Endodermal cell (in vitro differentiated cells): ENCODE results near the gene TRAF3. TPM values are rescaled to one million over a fixed set of nuclear protein-coding genes. Genes with fewer than 3 reads are reported as not detected.

Source experiments
- DNase-seq: peaks from one replicate; pipeline ENCODE4 v3.0.0-alpha.2; 2017
- H3K27ac ChIP-seq: 2 replicates; pipeline ENCODE4 v1.5.1; 2013; ENCODE audit warnings: mild to moderate bottlenecking, low read depth, low read length, moderate library complexity
- H3K27me3 ChIP-seq: 2 replicates; pipeline ENCODE4 v1.6.1; 2013; ENCODE audit warnings: mild to moderate bottlenecking, low read length, moderate library complexity; ENCODE audit not compliant: insufficient read depth, control insufficient read depth, poor library complexity, severe bottlenecking
- H3K36me3 ChIP-seq: 2 replicates; pipeline ENCODE4 v1.7.0; 2013; ENCODE audit warnings: mild to moderate bottlenecking, low read length, moderate library complexity; ENCODE audit not compliant: control insufficient read depth, insufficient read depth
- H3K4me1 ChIP-seq: one replicate; pipeline ENCODE4 v1.7.0; 2013; ENCODE audit warnings: low read length; ENCODE audit not compliant: control insufficient read depth, insufficient read depth
- H3K4me3 ChIP-seq: 2 replicates; pipeline ENCODE4 v1.5.1; 2013; ENCODE audit warnings: mild to moderate bottlenecking, low read length, moderate library complexity
- H3K9ac ChIP-seq: 2 replicates; pipeline ENCODE4 v1.6.1; 2013; ENCODE audit warnings: mild to moderate bottlenecking, low read length, moderate library complexity; ENCODE audit not compliant: poor library complexity, severe bottlenecking; ENCODE audit errors: extremely low read depth
- H3K9me3 ChIP-seq: 2 replicates; pipeline ENCODE4 v1.6.1; 2013; ENCODE audit warnings: mild to moderate bottlenecking, low read length, moderate library complexity; ENCODE audit not compliant: control insufficient read depth
- H3K27ac Mint-ChIP-seq: 2 replicates; pipeline ENCODE4 v1.8.0; 2020; ENCODE audit warnings: mixed read lengths
- H3K27me3 Mint-ChIP-seq: 2 replicates; pipeline ENCODE4 v1.8.0; 2021; ENCODE audit warnings: mild to moderate bottlenecking, mixed read lengths; ENCODE audit not compliant: insufficient read depth
- H3K36me3 Mint-ChIP-seq: 2 replicates; pipeline ENCODE4 v1.8.0; 2020; ENCODE audit warnings: low read depth, mixed read lengths
- H3K4me1 Mint-ChIP-seq: 2 replicates; pipeline ENCODE4 v1.8.0; 2020; ENCODE audit warnings: mixed read lengths
- H3K4me3 Mint-ChIP-seq: 2 replicates; pipeline ENCODE4 v1.8.0; 2020; ENCODE audit warnings: mild to moderate bottlenecking, moderate library complexity, mixed read lengths
- H3K9me3 Mint-ChIP-seq: 2 replicates; pipeline ENCODE4 v1.8.0; 2020; ENCODE audit warnings: mild to moderate bottlenecking, mixed read lengths
- CTCF ChIP-seq: fragments of 200-600 bp; sonication (generic); conservative IDR thresholded peaks from 2 replicates; pipeline ENCODE4 v1.5.0; 2021; ENCODE audit warnings: antibody characterized with exemption, mild to moderate bottlenecking
- WGBS, 2 experiments: methylation state at CpG; one replicate each; pipeline versions ENCODE4 v1.1.5 to v1.1.7; 2013; ENCODE audit warnings: missing lambda C conversion rate in 2 of 2, mixed read lengths in 1 of 2; ENCODE audit not compliant: insufficient coverage in 1 of 2, insufficient read length in 1 of 2; 5-methylcytosine and 5-hydroxymethylcytosine counted together
- total RNA-seq, 2 donors: library from RNA; stranded (reverse); fragmentation: NEBNext Ultra II Directional in 1 of 2; extraction: Animal tissue kit (Norgen Biotek cat#: 25700) in 1 of 2; gene quantifications; 2 replicates in 1 of 2; 3 replicates in 1 of 2; pipeline ENCODE4 v1.2.1, GENCODE V29; 2021

The TRAF3 gene
- total RNA-seq, 2 donors from 2014 or later, result 16.7 to 23.8 TPM

DNA sequence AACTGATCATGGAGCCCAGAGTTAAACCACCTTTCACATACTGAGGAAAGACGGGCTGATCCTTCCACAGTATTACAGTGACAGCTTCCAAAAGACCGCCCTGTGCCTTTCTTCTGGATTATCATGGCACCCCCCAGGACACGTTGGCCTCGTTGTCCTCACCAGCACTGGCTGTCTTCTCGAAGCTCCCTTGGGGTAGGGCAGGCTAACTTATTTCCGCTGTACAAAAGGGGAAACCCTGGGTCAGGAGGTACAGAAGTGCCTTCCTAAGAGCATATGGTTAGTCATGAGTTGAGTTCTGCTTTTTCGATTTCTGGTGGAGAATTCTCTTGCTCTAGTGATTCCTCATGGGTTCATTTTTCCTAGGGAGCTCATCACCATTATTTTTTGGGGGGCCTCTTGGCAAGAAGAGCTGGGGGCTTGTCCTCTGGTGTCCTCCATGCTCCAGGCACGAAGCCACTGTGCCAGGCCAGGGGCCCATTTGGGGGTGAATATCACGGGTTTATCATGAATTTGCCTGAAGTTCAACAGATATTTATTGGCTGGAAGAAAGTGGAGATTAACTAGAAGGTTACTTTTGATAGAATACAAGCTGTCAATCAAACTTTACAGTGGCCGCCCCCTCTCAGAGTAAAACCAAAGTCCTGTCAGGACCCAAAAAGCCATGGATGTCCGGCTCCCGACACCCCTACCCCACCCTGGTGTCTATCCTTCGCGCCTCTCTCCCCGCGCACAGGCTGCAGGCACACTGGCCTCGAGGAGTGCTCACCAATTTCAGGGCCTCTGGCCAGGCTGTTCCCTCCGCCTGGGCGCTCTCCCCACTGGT, 8.8 kb upstream of the TRAF3 start:
- 91% methylated on average over 17 to 19 of the region's 19 CpGs for WGBS, 2 experiments
- no peak for DNase-seq

GRCh38 chr14:102769049-102769327, 8.3 kb upstream of the TRAF3 start:
- H3K27ac Mint-ChIP-seq, result no peak overlapping the region
- peaks cover 3% of the 10 kb centered on the region for H3K27me3 Mint-ChIP-seq
- 88 to 94% methylated on average over 2 to 4 of the region's 4 CpGs for WGBS, 2 experiments

More for the DNA sequence above, 8.8 kb upstream of the TRAF3 start:
- Histone ChIP-seq H3K9me3 (no peaks in the 10 kb centered on the region), H3K36me3 (no peaks in the 10 kb centered on the region), H3K4me3 (no peak overlapping the region), H3K27me3 (no peaks in the 10 kb centered on the region), H3K9ac (no peak overlapping the region), H3K4me1 (no peaks in the 10 kb centered on the region), H3K27ac (no peak overlapping the region)
- no peak for TF ChIP-seq CTCF
- Mint-ChIP-seq H3K4me1 (peaks cover 5% of the 10 kb centered on the region), H3K27ac (no peak overlapping the region), H3K4me3 (no peak overlapping the region), H3K36me3 (no peaks in the 10 kb centered on the region), H3K27me3 (peaks cover 3% of the 10 kb centered on the region), H3K9me3 (no peaks in the 10 kb centered on the region)

More at GRCh38 chr14:102769049-102769327, 8.3 kb upstream of the TRAF3 start:
- Histone ChIP-seq H3K27me3 (no peaks in the 10 kb centered on the region), H3K4me3 (no peak overlapping the region), H3K27ac (no peak overlapping the region), H3K9me3 (no peaks in the 10 kb centered on the region), H3K9ac (no peak overlapping the region), H3K36me3 (no peaks in the 10 kb centered on the region), H3K4me1 (no peaks in the 10 kb centered on the region)
- DNase-seq, result peak; percentile 43
- Mint-ChIP-seq H3K9me3 (no peaks in the 10 kb centered on the region), H3K4me3 (no peak overlapping the region), H3K4me1 (peaks cover 5% of the 10 kb centered on the region), H3K36me3 (no peaks in the 10 kb centered on the region)
- no peak for TF ChIP-seq CTCF
